Stimulated activated CD4-positive, alpha-beta T cell treated with anti-CD3 and anti-CD28 coated beads, TNF-alpha, amount 100 ng/mL, for 48 hours (primary cell): ENCODE measurements around the gene PHETA1.

Source experiments
- DNase-seq, 3 donors: peaks; one replicate each; pipeline ENCODE4 v3.0.0-alpha.2; 2020; ENCODE audit warnings: low read depth in 3 of 3

PHETA1 gene

GRCh38 chr12:111369496-111370220 is 763 bp upstream of the PHETA1 start:
- no peak for DNase-seq

DNA sequence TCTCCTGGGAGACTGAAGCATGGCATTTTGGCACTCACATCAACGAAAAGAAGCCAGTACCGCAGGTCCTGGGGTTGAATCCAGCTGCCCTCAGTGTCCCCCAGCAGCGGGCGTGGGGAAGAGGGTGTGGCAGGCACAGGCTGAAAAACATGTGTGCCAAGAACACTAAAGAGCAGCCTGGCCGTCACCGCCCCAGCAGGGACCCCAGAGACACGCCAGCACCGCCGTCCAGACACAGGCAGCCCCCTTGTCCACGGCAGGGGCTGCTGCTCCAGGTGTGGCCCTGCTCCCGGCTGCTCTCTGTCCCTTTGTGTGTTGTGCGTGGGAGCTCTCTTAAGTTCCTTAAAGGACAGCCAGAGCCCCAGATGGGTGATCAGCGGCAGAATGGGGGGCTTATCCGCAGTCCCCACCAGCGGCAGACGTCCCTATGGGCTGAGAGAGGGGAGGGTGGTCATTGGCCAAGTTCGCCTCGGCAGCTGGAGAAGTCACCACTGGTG is 556 bp downstream of the PHETA1 start:
- DNase-seq, result no peak

- no peak for DNase-seq
Measured at GRCh38 chr12:111367661-111368221, 1.2 kb downstream of the PHETA1 start.

GRCh38 chr12:111366583-111366982 is 2.3 kb downstream of the PHETA1 start:
- DNase-seq, result no peak

DNA sequence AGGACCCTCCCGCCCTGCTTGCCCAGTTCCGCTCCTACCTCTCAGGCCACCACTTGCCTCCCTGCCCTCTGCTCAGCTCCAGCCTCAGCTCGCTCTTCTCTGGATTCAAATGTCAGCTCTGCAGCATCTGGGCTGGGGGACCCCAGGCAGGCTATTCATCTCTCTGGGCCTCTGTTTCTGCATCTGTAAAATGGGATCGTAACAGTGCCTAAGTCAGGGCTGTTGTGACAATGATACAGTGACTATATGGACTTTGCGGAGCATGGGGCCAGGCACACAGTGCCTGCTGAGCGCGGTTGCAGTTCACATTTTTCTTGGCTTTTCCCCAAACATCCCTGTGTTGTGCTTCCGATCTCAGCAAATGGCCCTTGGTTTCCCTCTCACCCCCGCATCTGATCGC is 2.8 kb downstream of the PHETA1 start:
- no peak for DNase-seq

GRCh38 chr12:111363578-111363977 is 5.3 kb downstream of the PHETA1 start:
- DNase-seq, result no peak

DNA sequence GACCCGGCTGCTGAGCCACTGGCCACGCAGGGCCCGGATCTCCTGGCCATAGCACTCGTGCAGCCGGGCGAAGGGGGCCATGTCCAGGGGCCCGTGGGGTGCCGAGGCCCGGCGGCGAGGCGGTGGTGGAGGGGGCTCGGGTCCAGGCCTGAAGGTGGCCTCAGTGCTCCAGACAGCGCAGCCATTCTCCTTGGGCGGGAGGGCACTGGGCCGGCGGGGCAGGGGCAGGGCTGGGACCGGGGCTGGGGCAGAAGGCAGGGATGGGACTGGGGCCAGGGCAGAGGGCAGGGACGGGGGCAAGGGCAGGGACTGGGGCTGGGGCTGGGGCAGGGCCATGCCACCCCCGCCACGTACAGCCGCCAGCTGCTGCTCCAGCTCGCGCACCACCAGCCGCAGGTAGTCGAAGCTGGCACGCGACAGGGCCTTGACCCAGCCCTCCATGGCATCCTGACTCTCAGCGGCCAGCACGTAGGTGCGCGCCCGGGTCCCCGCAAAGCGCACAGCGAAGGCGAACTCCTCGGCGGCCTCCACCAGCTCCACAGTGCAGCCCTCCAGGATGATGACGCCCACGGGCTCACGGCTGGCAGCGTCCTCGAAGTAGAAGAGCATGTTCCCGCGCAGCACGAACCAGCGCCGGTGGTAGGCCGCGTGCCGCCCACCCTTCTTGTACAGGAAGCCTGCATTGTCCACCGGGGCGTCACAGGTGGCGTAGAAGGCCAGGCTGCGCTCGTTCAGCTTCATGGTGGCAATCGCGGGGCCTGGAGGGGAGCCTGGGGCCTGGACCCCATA is 6.0 kb downstream of the PHETA1 start:
- no peak for DNase-seq

DNA sequence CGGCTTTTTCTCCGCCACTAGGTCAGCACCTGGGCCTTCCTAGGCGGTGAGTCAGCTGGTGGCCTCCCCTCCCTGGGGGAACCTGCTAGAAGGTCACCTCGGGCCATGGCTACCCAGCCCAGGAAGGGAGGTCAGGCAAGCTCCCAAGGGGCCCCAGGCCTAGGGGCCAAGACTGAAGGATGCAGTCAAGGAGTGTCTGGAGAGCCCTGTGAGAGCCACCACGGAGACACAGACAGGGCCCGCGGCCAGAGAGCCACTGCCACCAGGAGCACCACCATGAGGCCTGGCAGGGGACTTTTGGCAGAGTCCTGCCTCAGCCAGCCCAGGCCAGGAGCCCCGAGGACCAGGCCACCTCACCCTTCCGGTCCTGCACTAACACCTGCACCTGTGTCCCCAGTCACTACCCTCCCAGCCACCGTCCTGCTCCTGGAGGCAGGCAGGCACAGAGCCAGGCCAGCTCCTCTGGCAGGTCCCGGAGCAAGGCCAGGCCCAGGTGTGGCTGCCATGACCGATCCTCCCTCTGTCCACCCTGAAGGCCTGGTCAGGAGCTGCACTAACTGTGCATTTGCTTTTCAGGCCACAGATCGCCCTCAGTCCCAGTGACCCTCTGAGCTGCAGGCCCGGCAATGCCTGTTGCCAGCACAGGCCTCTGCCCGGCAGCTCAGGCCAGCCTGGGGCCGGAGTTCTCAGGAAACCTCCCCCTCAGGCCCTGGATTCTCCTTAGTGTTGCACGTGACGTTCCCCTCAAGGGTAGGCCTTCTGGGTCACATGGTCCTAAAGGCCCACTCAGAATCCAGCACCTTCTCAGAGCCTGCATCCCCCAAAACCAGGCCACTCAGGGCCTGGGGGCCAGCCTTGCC is 6.9 kb downstream of the PHETA1 start:
- no peak for DNase-seq

DNA sequence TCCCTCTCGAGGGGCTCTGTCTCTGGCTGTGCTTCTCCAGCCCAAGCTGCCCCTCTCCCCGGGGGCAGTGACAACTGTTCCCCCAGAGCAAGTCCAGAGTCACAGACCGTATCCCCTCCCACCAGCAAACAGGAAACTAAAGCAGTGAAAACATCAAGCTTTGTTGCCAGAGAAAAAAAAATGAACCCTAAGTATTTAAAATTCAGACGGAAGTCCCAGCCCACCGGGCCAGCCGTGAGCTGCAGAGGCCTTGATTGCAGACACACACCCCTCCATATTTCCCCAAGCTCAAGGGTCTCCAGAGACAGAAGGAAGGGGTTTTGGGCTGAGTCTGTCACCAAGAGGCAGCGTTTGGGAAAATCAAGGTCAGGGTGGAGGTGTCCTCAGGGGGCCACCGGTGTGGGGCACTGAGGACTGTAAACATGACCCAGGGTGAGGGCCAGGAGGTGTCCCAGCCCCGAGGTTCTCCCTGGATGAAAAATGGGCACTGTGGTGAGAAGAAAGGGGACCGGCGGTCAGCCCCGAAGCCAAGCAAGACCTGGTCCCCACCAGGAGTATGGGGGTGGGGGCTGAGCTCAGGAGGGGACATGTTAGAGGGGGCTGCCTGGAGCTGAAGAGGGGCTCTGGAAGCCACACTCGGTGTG is 7.7 kb downstream of the PHETA1 start:
- DNase-seq, result no peak

GRCh38 chr12:111360325-111360930 is 8.5 kb downstream of the PHETA1 start:
- DNase-seq, result no peak

DNA sequence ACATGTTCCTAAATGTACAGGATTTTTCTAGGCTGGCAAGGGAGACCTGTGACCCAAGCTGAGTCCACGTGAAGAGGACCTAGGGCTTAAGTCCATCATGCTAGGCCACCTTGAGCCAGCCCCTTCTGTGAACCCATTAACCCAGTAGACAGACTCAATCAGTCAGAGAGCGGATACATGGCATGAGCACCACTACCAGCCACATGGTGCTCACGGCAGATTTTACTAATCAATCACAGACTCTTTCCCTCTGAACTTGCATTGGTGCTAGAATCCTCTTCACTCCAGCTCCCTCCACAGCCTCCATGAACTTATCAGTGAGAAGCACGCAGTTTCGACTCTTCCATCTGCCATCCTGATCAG is 9.0 kb downstream of the PHETA1 start:
- DNase-seq, result no peak

- DNase-seq, result peak; percentile 36 to 61 (median 38)
Measured at GRCh38 chr12:111359231-111359913, 9.5 kb downstream of the PHETA1 start.

- no peak for DNase-seq
Measured at GRCh38 chr12:111355201-111355925, 13.5 kb downstream of the PHETA1 start.

DNA sequence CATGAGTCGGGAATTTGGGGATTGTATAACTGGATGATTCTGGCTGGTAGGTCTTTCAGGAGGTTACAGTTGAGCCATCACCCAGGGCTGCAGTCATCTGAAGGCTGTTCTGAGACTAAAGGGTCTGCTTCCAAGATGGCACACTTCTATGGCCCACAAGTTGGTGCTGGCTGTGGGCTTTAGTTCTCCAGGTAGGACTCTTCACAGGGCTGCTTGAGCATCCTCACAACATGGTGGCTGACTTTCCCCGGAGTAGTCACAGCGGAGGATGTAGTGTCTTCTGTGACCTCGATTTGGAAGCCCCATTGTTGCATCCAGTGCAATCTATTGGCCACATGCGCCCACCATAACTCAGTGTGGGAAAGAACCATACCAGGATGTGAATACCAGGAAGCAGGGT is 14.4 kb downstream of the PHETA1 start:
- DNase-seq, result no peak

DNA sequence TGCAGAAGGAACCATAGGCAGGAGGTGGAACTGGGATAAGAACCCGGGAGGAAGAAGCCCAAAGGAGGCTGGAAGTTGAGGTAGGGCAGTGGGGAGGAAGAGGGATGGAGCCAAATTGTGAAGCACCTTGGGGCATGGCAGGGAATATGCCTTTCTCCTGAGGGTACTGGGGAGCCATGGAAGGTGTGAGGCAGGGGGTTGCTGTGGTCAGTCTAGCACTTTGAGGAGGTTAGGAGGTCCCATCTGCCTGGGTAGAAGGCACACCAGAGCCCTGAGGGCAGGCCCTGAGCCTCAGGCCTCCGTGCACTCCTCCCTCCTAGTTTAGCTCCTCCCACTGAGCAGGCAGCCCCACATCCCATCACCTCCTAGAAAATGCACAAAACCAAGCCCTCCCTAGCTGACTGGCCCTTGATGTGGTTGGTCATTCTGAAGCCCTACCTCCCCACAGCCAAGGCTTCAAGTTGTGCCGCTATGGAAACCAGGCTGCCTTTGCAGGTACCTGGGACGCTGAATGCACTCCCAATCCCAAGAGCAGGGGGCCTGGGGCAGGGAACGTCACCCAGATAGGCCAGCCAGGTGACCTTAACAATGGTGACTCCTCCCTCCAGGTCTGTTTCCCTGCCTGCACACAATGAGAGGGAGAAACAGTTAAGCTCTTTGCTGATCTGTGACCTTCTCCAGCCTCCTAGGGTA is 15.1 kb downstream of the PHETA1 start:
- DNase-seq, result no peak

DNA sequence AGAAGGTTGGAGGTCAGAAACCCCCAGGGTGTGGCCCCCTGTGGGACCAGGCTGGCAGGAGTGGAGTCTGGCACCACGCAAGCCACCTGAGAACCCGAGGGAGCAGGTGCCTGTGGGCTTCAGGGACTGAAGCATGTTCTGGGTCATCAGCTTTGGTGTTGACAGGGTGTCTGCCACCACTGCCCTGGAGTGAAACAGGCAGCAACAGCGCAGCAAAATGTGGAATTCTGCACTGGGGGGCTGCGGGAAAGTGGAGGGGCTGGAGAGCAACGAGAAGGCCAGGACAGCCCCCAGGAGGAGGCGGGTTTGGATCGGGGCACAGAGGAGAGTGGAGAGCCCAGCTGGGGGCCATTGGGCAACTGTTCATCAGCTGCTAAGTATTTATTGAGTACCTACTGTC is 15.9 kb downstream of the PHETA1 start:
- no peak for DNase-seq

- DNase-seq, result no peak
Measured at GRCh38 chr12:111352296-111352993, 16.4 kb downstream of the PHETA1 start.

GRCh38 chr12:111351026-111351425 is 17.9 kb downstream of the PHETA1 start:
- DNase-seq, result no peak
